ENCODE results near the gene ESYT1.

GRCh38 chr12:56143870-56144269 lies 15.8 kb downstream of the ESYT1 start:
- TF ChIP-seq YY1 (IDR thresholded peaks at IDR 0.05; ENCODE audit: insufficient read depth, insufficient read length): no peak
- TF ChIP-seq SUZ12 (IDR thresholded peaks at IDR 0.05; ENCODE audit: extremely low read depth, insufficient read depth, insufficient read length): no peak

Data from NT2/D1 (cell line).